ENCODE results near the gene TUBB3. TPM values are rescaled to one million over a fixed set of nuclear protein-coding genes. Genes with fewer than 3 reads are reported as not detected.
"Not testable (repeated sequence)": the region's sequence is repeated elsewhere in the genome, so short reads cannot be mapped to it uniquely, and the experiment has no call there.

The TUBB3 gene
- total RNA-seq, 1 donor from 2014 or later: 84.9 TPM

DNA sequence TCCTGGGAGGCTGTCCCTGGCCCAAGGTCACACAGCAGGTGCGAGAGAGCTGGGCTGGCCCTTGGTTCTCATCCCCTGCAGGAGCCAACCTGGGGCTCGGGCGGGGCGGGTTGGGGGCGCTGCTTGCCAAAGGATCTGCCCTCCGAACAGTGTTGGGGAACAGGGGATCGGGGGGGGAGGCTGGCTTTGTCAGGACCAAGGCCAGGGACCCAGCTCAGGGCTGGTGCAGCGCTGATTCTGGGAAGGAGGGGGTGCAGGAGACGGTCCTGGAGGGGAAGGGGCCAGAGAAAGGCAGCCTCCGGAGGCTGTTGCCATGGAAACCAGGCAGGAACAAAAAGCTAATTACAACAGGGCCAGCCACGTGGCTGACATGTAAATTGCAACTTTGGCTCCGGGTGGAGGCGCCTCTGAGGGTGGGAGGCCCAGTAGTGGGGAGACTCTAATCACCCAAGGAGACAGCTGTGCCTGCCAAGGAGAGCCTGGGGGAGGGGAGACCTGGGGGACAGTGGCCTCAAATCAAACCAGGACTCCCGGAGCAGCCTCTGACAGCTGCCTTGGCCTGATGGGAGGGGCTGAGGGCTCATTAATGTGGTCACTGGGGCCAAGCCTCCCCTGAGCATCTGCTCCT is 1.3 kb downstream of the TUBB3 start:
- peaks cover 7% of the 10 kb centered on the region for H3K36me3 Mint-ChIP-seq (ENCODE audit: unreplicated experiment)
- H3K27ac Mint-ChIP-seq (ENCODE audit: unreplicated experiment): no peak overlapping the region
- TF ChIP-seq, protein P1, sequence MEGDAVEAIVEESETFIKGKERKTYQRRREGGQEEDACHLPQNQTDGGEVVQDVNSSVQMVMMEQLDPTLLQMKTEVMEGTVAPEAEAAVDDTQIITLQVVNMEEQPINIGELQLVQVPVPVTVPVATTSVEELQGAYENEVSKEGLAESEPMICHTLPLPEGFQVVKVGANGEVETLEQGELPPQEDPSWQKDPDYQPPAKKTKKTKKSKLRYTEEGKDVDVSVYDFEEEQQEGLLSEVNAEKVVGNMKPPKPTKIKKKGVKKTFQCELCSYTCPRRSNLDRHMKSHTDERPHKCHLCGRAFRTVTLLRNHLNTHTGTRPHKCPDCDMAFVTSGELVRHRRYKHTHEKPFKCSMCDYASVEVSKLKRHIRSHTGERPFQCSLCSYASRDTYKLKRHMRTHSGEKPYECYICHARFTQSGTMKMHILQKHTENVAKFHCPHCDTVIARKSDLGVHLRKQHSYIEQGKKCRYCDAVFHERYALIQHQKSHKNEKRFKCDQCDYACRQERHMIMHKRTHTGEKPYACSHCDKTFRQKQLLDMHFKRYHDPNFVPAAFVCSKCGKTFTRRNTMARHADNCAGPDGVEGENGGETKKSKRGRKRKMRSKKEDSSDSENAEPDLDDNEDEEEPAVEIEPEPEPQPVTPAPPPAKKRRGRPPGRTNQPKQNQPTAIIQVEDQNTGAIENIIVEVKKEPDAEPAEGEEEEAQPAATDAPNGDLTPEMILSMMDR (IDR thresholded peaks at IDR 0.05): no peak
- peak overlapping the region; percentile 75 for H3K4me3 Mint-ChIP-seq (ENCODE audit: unreplicated experiment)
- H3K4me1 Mint-ChIP-seq (ENCODE audit: unreplicated experiment): peaks cover 40% of the 10 kb centered on the region
- no peaks in the 10 kb centered on the region for H3K27me3 Mint-ChIP-seq (ENCODE audit: unreplicated experiment)
- DNase-seq (ENCODE audit: extremely low spot score, unreplicated experiment): no peak
- no peaks in the 10 kb centered on the region for H3K9me3 Mint-ChIP-seq (ENCODE audit: unreplicated experiment)

DNA sequence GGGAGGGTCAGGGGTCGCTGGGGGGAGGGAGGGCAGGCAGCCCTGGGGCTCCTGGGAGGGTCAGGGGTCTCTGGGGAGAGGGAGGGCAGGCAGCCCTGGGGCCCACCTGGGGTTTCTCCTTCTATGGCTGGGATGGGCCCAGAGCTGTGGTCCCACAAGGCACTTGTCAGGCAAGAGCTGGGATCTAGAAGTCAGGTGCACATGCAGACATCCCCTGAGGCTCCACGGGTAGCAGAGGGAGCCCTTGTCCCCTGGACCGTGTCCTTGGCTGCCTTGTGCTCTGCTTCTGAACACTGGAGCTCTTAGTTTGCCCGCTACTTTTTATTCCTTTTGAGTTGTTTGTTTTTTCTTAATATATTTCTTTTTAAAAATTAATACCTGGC is 1.8 kb downstream of the TUBB3 start:
- TF ChIP-seq, protein P1 (IDR thresholded peaks at IDR 0.05): no peak
- DNase-seq (ENCODE audit: extremely low spot score, unreplicated experiment): no peak
- Mint-ChIP-seq H3K4me1 (ENCODE audit: unreplicated experiment) (peaks cover 35% of the 10 kb centered on the region), H3K27ac (ENCODE audit: unreplicated experiment) (peak overlapping the region; percentile 56), H3K27me3 (ENCODE audit: unreplicated experiment) (no peaks in the 10 kb centered on the region), H3K4me3 (ENCODE audit: unreplicated experiment) (peak overlapping the region; percentile 75), H3K36me3 (ENCODE audit: unreplicated experiment) (peaks cover 9% of the 10 kb centered on the region), H3K9me3 (ENCODE audit: unreplicated experiment) (no peaks in the 10 kb centered on the region)

DNA sequence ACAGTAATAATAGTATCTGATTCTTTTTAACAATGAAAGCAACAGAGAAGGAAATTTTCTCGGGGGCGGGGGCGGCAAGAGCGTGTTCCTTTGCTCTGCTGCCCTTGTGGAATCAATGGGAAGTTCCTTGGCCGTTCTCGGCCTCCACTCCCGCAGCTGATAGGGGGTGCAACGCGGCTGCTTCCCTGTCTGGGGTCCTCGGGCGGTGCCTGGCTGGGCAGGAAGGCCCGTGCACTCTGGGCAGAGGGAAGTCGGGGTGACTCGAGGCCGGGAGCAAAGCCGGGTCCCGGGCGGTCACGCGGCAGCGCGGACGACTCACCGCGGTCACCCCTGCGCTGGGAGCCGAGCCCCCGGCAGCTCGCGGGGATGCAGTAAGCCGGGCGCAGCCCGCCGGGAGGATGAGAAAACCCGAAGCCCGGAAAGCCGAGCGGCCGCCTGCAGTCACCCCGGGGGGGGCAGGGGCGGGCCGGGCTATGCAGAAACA is 2.5 kb downstream of the TUBB3 start:
- TF ChIP-seq, protein P1 (IDR thresholded peaks at IDR 0.05): no peak
- peak overlapping the region; percentile 56 for H3K27ac Mint-ChIP-seq (ENCODE audit: unreplicated experiment)
- no peaks in the 10 kb centered on the region for H3K27me3 Mint-ChIP-seq (ENCODE audit: unreplicated experiment)
- H3K4me1 Mint-ChIP-seq (ENCODE audit: unreplicated experiment): peaks cover 27% of the 10 kb centered on the region
- DNase-seq (ENCODE audit: extremely low spot score, unreplicated experiment): no peak
- peaks cover 9% of the 10 kb centered on the region for H3K36me3 Mint-ChIP-seq (ENCODE audit: unreplicated experiment)
- H3K4me3 Mint-ChIP-seq (ENCODE audit: unreplicated experiment): peak overlapping the region; percentile 75
- no peaks in the 10 kb centered on the region for H3K9me3 Mint-ChIP-seq (ENCODE audit: unreplicated experiment)

DNA sequence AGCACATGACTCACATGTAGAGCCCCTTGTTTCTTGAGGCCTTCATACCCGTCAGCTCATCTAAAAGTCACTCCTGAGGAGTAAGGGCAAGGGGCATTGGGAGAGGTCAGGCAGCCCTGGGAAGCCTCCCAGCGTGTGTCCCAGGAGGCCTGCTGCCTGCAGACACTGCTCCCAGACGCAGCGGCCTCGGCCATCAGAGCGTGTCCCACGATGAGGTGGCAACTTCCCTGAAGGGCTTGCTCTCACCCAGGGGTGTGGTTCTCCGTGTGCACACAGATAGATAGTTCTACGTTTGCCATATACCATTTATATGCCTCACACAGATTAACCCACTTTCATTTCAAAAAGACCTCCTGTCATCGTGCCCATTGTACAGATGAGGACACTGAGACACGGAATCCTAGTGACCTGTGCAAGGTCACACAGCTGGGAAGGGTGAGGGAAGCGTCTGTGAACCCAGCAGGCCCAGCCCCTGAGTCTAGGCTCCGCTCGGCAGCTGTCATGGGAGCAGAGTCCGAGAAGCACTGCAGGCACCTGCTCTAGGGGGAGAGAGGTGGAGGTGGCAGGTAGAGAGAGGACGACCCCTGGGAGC is 8.3 kb downstream of the TUBB3 start:
- no peaks in the 10 kb centered on the region for H3K27me3 Mint-ChIP-seq (ENCODE audit: unreplicated experiment)
- peaks cover 21% of the 10 kb centered on the region for H3K36me3 Mint-ChIP-seq (ENCODE audit: unreplicated experiment)
- no peaks in the 10 kb centered on the region for H3K9me3 Mint-ChIP-seq (ENCODE audit: unreplicated experiment)
- H3K4me3 Mint-ChIP-seq (ENCODE audit: unreplicated experiment): no peak overlapping the region
- peaks cover 2% of the 10 kb centered on the region for H3K4me1 Mint-ChIP-seq (ENCODE audit: unreplicated experiment)
- TF ChIP-seq, protein P1 (IDR thresholded peaks at IDR 0.05): no peak
- no peak for DNase-seq (ENCODE audit: extremely low spot score, unreplicated experiment)
- H3K27ac Mint-ChIP-seq (ENCODE audit: unreplicated experiment): no peak overlapping the region

DNA sequence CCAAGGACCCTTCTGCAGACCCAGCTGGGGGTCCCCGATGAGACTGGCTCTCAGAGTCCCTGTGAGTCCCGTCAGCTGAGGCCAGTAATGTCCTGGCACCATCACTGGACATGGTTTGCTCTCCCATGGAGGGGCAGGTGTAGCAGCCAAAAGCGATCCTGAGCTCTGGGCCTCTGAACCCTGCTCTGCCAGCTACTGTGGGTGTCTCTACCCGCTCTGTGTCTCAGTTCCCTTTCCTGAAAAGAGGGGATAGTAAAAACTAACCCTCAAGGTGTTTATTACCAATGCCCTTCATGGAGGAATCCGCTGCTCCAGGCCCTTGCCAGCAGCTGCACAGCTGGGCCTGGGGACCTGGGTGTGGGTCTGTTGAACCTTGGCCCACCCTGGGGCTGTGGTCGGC is 8.8 kb downstream of the TUBB3 start:
- no peaks in the 10 kb centered on the region for H3K27me3 Mint-ChIP-seq (ENCODE audit: unreplicated experiment)
- H3K36me3 Mint-ChIP-seq (ENCODE audit: unreplicated experiment): peaks cover 21% of the 10 kb centered on the region
- no peaks in the 10 kb centered on the region for H3K9me3 Mint-ChIP-seq (ENCODE audit: unreplicated experiment)
- H3K27ac Mint-ChIP-seq (ENCODE audit: unreplicated experiment): no peak overlapping the region
- no peaks in the 10 kb centered on the region for H3K4me1 Mint-ChIP-seq (ENCODE audit: unreplicated experiment)
- TF ChIP-seq, protein P1 (IDR thresholded peaks at IDR 0.05): no peak
- H3K4me3 Mint-ChIP-seq (ENCODE audit: unreplicated experiment): no peak overlapping the region
- no peak for DNase-seq (ENCODE audit: extremely low spot score, unreplicated experiment)

DNA sequence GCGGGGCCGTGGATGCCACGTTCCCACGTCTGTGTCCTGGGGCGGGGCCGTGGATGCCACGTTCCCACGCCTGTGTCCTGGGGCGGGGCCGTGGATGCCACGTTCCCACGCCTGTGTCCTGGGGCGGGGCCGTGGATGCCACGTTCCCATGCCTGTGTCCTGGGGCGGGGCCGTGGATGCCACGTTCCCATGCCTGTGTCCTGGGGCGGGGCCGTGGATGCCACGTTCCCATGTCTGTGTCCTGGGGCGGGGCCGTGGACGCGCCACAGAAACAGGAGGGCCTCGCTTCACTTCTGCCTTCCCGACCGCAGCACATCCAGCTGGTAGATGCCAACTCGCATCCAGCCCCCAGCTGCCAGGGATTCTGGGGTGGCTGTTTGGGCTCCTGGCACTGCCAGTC is 10.9 kb downstream of the TUBB3 start:
- not testable (repeated sequence) for H3K9me3 Mint-ChIP-seq (ENCODE audit: unreplicated experiment); H3K27ac Mint-ChIP-seq (ENCODE audit: unreplicated experiment); H3K4me1 Mint-ChIP-seq (ENCODE audit: unreplicated experiment); H3K4me3 Mint-ChIP-seq (ENCODE audit: unreplicated experiment); H3K27me3 Mint-ChIP-seq (ENCODE audit: unreplicated experiment); DNase-seq (ENCODE audit: extremely low spot score, unreplicated experiment)
- peaks cover 22% of the 10 kb centered on the region for H3K36me3 Mint-ChIP-seq (ENCODE audit: unreplicated experiment)

Data from osteocyte (in vitro differentiated cells).